WTC11 (cell line): ENCODE data around the gene DDI1. TPM values are rescaled to one million over a fixed set of nuclear protein-coding genes. Genes with fewer than 3 reads are reported as not detected.

ENCODE experiments used
- MLX ChIP-seq: sonication (generic); formaldehyde crosslinking; IDR thresholded peaks from 2 replicates; pipeline ENCODE4 v1.8.1; 2023; ENCODE audit warnings: mild to moderate bottlenecking, missing genetic modification reagents, moderate library complexity
- RORB ChIP-seq: fragments of 250-450 bp; sonication (Bioruptor Pico); IDR thresholded peaks from 2 replicates; pipeline ENCODE4 v1.9.0; 2021; ENCODE audit warnings: mild to moderate bottlenecking
- total RNA-seq: library from RNA; stranded (reverse); gene quantifications from 3 replicates; pipeline ENCODE4 v1.2.3, GENCODE V29; 2021

The DDI1 gene
- total RNA-seq, 1 experiment from 2014 or later: not detected

- TF ChIP-seq RORB (CRISPR knock-in tag) (no peak), MLX (CRISPR knock-in tag) (no peak)
Observed at GRCh38 chr11:104086621-104087020, 50.2 kb downstream of the DDI1 start (continued).

Other genes starting within 250 kb of the DDI1 start
- gene PDGFD, start 127.5 kb downstream of the DDI1 start, total RNA-seq: 2.6 to 3.1 TPM (median 2.9 TPM) in 3 replicates